ENCODE results near the gene UBLCP1. TPM values are rescaled to one million over a fixed set of nuclear protein-coding genes. Genes with fewer than 3 reads are reported as not detected.
A peak's percentile ranks its signal among the peaks of the same experiment; 100 is the strongest.
"Not testable (repeated sequence)": the region's sequence is repeated elsewhere in the genome, so short reads cannot be mapped to it uniquely, and the experiment has no call there.

Gene UBLCP1
- total RNA-seq, 4 donors from 2014 or later: 17.7 to 20.9 (median 18.8) TPM

- no peaks in the 10 kb centered on the region for H3K9me3 ChIP-seq
- no peak overlapping the region for H3K27ac ChIP-seq
- H3K27me3 ChIP-seq: peaks cover 19% of the 10 kb centered on the region
- WGBS: 25% methylated on average over 1 of the region's 1 CpG
- H3K4me3 ChIP-seq: no peak overlapping the region
- no peaks in the 10 kb centered on the region for H3K4me1 ChIP-seq
- H3K36me3 ChIP-seq: no peaks in the 10 kb centered on the region
- no peak for TF ChIP-seq POLR2AphosphoS5 (IDR thresholded peaks at IDR 0.05)
- TF ChIP-seq EP300 (IDR thresholded peaks at IDR 0.05): no peak
- no peak for TF ChIP-seq CTCF (IDR thresholded peaks at IDR 0.05)
- TF ChIP-seq POLR2A (IDR thresholded peaks at IDR 0.05): no peak
- no peak for DNase-seq (ENCODE audit: low spot score in 2 of 2)
These were observed 10.9 kb upstream of the UBLCP1 start for GRCh38 chr5:159252195-159252594.

- no peak overlapping the region for H3K4me3 ChIP-seq
- H3K9me3 ChIP-seq: no peaks in the 10 kb centered on the region
- DNase-seq (ENCODE audit: low spot score in 2 of 2): no peak
- H3K27me3 ChIP-seq: peaks cover 13% of the 10 kb centered on the region
- no peak for TF ChIP-seq POLR2AphosphoS5 (IDR thresholded peaks at IDR 0.05)
- TF ChIP-seq EP300 (IDR thresholded peaks at IDR 0.05): no peak
- H3K36me3 ChIP-seq: no peaks in the 10 kb centered on the region
- H3K27ac ChIP-seq: no peak overlapping the region
- no peaks in the 10 kb centered on the region for H3K4me1 ChIP-seq
These were observed 6.1 kb upstream of the UBLCP1 start for GRCh38 chr5:159257007-159257406.

- no peak for DNase-seq (ENCODE audit: low spot score in 2 of 2)
- Histone ChIP-seq H3K27ac (no peak overlapping the region), H3K4me3 (no peak overlapping the region), H3K27me3 (peaks cover 13% of the 10 kb centered on the region), H3K9me3 (no peaks in the 10 kb centered on the region), H3K36me3 (no peaks in the 10 kb centered on the region), H3K4me1 (peaks cover 6% of the 10 kb centered on the region)
- 77% methylated on average over 6 of the region's 6 CpGs for WGBS
- TF ChIP-seq CTCF (IDR thresholded peaks at IDR 0.05) (no peak), POLR2A (IDR thresholded peaks at IDR 0.05) (no peak), EP300 (IDR thresholded peaks at IDR 0.05) (no peak), POLR2AphosphoS5 (IDR thresholded peaks at IDR 0.05) (no peak)
These were observed 5.3 kb upstream of the UBLCP1 start for GRCh38 chr5:159257629-159258283.

GRCh38 chr5:159258361-159258760, 4.7 kb upstream of the UBLCP1 start:
- H3K27ac ChIP-seq: no peak overlapping the region
- TF ChIP-seq EP300 (IDR thresholded peaks at IDR 0.05) (no peak), POLR2AphosphoS5 (IDR thresholded peaks at IDR 0.05) (no peak), CTCF (IDR thresholded peaks at IDR 0.05) (no peak), POLR2A (IDR thresholded peaks at IDR 0.05) (no peak)
- peaks cover 6% of the 10 kb centered on the region for H3K4me1 ChIP-seq
- peaks cover 13% of the 10 kb centered on the region for H3K27me3 ChIP-seq
- H3K36me3 ChIP-seq: no peaks in the 10 kb centered on the region
- DNase-seq (ENCODE audit: low spot score in 2 of 2): no peak
- 96% methylated on average over 2 of the region's 2 CpGs for WGBS
- no peaks in the 10 kb centered on the region for H3K9me3 ChIP-seq
- H3K4me3 ChIP-seq: no peak overlapping the region

- not testable (repeated sequence) for DNase-seq (ENCODE audit: low spot score in 2 of 2); H3K4me3 ChIP-seq; H3K36me3 ChIP-seq; H3K27me3 ChIP-seq; H3K27ac ChIP-seq; H3K9me3 ChIP-seq
- 64% methylated on average over 4 of the region's 4 CpGs for WGBS
- peaks cover 19% of the 10 kb centered on the region for H3K4me1 ChIP-seq
These were observed 2.9 kb upstream of the UBLCP1 start for GRCh38 chr5:159260212-159260611.

- 27% methylated on average over 10 of the region's 10 CpGs for WGBS
- H3K4me1 ChIP-seq: peaks cover 21% of the 10 kb centered on the region
- no peaks in the 10 kb centered on the region for H3K9me3 ChIP-seq
- no peaks in the 10 kb centered on the region for H3K36me3 ChIP-seq
- DNase-seq (ENCODE audit: low spot score in 2 of 2): no peak
- H3K27ac ChIP-seq: peak overlapping the region; percentile 92
- peak overlapping the region; percentile 75 for H3K4me3 ChIP-seq
- no peak for TF ChIP-seq EP300 (IDR thresholded peaks at IDR 0.05)
- TF ChIP-seq POLR2A (IDR thresholded peaks at IDR 0.05): no peak
- TF ChIP-seq POLR2AphosphoS5 (IDR thresholded peaks at IDR 0.05): no peak
- no peak for TF ChIP-seq CTCF (IDR thresholded peaks at IDR 0.05)
- no peaks in the 10 kb centered on the region for H3K27me3 ChIP-seq
These were observed 625 bp upstream of the UBLCP1 start for GRCh38 chr5:159262472-159262858.
